Breast epithelium (tissue), 3 donors: Measurements from ENCODE around the gene RGS3.

Source experiments
- POLR2A ChIP-seq: fragments of 450-650 bp; IDR thresholded peaks from one replicate; pipeline ENCODE4 v1.6.1; 2016; ENCODE audit warnings: antibody characterized with exemption, mild to moderate bottlenecking, moderate library complexity
- TF ChIP-seq, protein P1 (sequence below), 3 donors: fragments of 450-650 bp; IDR thresholded peaks; one replicate each; pipeline ENCODE4 v1.5.1; 2016 to 2017; ENCODE audit warnings: antibody characterized with exemption in 3 of 3, mild to moderate bottlenecking in 3 of 3, moderate library complexity in 3 of 3

DNA sequence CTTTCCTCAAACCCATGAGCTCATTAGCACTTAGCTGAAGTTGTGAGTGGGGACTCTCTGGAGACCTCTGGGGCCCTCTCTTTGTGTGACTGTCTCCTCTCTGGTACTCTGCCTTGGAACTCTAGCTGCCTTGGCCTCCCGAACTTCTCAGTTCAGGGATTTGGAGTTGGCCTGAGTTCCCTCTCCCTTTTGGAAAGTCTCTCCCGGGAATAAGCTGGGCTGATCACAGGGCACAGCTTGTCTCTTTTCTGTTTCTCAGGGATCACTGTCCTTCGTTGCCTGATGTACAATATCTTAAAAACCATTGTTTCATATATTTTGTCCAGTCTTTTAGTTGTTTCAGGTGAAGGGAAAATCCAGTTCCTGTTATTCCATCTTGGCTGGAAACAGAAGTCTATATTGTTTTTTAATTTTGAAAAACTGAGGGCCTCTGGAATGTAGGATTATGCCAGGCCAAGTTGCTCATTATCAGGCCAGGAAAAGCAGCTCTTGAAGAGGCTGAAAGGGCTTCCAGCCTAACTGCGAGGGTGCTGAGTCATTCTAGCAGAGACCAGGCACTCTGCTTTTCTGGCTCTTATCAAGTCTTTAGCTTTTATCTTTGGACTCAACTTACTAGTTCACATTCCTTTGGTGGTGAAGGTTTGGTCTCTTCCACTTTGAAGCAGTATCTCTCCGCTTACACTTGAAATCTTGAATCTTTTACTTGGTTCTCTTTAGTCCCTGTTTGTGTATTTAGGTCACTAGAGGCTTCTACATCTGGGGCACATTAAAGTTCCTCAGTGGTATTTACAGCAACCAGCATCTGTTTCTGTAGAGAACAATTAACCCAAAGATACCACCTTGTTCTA lies 8.4 kb upstream of the RGS3 start:
- TF ChIP-seq, protein P1, sequence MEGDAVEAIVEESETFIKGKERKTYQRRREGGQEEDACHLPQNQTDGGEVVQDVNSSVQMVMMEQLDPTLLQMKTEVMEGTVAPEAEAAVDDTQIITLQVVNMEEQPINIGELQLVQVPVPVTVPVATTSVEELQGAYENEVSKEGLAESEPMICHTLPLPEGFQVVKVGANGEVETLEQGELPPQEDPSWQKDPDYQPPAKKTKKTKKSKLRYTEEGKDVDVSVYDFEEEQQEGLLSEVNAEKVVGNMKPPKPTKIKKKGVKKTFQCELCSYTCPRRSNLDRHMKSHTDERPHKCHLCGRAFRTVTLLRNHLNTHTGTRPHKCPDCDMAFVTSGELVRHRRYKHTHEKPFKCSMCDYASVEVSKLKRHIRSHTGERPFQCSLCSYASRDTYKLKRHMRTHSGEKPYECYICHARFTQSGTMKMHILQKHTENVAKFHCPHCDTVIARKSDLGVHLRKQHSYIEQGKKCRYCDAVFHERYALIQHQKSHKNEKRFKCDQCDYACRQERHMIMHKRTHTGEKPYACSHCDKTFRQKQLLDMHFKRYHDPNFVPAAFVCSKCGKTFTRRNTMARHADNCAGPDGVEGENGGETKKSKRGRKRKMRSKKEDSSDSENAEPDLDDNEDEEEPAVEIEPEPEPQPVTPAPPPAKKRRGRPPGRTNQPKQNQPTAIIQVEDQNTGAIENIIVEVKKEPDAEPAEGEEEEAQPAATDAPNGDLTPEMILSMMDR (IDR thresholded peaks at IDR 0.05) = no peak
- TF ChIP-seq POLR2A = no peak
